Coronary artery (tissue), 2 donors: ENCODE data around the gene NR1H3.

Experiments used
- DNase-seq: peaks from one replicate; pipeline ENCODE4 v3.0.0-alpha.2; 2017; ENCODE audit warnings: low spot score
- H3K27ac ChIP-seq, 2 donors: fragments of 200-600 bp; sonication (generic); one replicate each; pipeline ENCODE4 v1.5.1; 2016 to 2019
- H3K4me3 ChIP-seq: fragments of 200-600 bp; sonication (generic); 2 replicates; pipeline ENCODE4 v1.5.1; 2016; ENCODE audit warnings: mild to moderate bottlenecking, moderate library complexity
- TF ChIP-seq, protein P1 (sequence below): fragments of 200-600 bp; sonication (generic); IDR thresholded peaks from one replicate; pipeline ENCODE4 v1.5.1; 2019; ENCODE audit warnings: antibody characterized with exemption

Gene NR1H3

DNA sequence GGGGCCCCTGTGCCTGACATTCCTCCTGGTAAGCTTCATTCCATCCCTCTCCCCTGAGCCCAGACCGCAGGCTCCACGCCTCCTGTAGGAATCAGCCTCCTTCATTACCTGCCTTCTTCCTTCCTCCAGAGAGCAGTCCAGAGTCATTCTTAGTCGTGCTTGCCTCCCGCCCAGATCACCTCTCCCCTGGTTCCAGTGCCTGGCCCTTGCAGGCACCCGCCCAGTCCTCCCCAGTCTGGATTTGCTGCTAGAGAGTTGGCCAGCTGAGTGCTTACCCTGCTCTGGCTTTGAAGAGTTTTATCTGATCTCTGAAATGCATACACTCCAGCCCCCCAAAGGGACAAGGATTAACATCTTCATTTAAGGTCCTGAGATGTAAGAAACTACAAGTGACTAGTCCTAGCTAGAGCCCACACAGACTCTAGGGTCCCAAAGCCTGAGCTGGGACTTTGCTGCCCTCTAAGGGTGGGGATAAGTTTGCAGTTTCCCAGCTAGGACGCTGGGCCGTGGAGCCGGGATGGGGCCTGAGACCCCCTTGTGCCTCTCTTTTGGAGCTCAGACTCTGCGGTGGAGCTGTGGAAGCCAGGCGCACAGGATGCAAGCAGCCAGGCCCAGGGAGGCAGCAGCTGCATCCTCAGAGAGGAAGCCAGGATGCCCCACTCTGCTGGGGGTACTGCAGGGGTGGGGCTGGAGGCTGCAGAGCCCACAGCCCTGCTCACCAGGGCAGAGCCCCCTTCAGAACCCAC, 1.6 kb downstream of the NR1H3 start:
- Histone ChIP-seq H3K27ac (peak overlapping the region in 1 of 2 donors; percentile 1), H3K4me3 (no peak overlapping the region)
- no peak for DNase-seq
- TF ChIP-seq, protein P1, sequence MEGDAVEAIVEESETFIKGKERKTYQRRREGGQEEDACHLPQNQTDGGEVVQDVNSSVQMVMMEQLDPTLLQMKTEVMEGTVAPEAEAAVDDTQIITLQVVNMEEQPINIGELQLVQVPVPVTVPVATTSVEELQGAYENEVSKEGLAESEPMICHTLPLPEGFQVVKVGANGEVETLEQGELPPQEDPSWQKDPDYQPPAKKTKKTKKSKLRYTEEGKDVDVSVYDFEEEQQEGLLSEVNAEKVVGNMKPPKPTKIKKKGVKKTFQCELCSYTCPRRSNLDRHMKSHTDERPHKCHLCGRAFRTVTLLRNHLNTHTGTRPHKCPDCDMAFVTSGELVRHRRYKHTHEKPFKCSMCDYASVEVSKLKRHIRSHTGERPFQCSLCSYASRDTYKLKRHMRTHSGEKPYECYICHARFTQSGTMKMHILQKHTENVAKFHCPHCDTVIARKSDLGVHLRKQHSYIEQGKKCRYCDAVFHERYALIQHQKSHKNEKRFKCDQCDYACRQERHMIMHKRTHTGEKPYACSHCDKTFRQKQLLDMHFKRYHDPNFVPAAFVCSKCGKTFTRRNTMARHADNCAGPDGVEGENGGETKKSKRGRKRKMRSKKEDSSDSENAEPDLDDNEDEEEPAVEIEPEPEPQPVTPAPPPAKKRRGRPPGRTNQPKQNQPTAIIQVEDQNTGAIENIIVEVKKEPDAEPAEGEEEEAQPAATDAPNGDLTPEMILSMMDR = peak; percentile 22

DNA sequence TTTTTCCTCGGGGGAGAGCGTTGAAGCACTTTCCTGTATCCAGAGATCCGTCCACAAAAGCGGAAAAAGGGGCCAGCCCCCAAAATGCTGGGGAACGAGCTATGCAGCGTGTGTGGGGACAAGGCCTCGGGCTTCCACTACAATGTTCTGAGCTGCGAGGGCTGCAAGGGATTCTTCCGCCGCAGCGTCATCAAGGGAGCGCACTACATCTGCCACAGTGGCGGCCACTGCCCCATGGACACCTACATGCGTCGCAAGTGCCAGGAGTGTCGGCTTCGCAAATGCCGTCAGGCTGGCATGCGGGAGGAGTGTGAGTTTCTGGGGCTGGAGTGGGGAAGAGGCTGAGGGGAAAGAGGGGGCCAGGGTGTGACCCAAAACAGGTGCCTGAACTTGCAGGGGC, 2.6 kb downstream of the NR1H3 start:
- TF ChIP-seq, protein P1 = no peak
- no peak for DNase-seq
- H3K27ac ChIP-seq = no peak overlapping the region
- H3K4me3 ChIP-seq = no peak overlapping the region

DNA sequence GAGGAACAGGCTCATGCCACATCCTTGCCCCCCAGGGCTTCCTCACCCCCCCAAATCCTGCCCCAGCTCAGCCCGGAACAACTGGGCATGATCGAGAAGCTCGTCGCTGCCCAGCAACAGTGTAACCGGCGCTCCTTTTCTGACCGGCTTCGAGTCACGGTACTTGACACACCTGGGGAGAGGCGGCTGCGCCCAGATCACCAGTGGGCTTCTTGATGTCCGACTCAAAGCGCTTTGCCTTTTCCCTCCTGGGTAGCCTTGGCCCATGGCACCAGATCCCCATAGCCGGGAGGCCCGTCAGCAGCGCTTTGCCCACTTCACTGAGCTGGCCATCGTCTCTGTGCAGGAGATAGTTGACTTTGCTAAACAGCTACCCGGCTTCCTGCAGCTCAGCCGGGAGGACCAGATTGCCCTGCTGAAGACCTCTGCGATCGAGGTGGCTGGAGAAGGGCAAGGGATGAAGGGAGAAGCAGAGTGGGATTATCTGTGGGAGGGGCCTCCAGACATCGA, 3.5 kb downstream of the NR1H3 start:
- TF ChIP-seq, protein P1 = no peak
- no peak for DNase-seq

DNA sequence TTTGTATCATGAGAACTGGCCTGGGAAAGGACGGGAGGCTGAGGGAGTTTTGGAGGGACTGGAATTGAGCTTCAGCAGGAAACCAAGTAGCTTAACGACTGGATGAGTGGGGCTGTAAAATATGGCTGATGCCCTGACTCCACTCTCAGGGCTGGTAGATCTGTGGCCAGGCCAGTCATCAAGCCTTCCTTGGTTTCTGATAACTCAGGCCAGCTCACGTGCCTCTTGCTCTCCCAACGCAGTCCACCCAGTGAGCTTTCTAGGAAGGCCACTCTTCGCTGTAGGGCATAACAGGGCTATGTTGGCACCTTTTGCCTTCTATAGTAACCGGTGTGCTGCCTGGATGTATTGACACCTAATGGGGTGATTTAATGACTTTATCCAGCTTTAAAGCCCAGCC, 6.3 kb downstream of the NR1H3 start:
- no peak overlapping the region for H3K27ac ChIP-seq
- no peak overlapping the region for H3K4me3 ChIP-seq
- no peak for DNase-seq
- TF ChIP-seq, protein P1 = no peak

More for the DNA sequence above, 3.5 kb downstream of the NR1H3 start:
- Histone ChIP-seq H3K27ac (no peak overlapping the region), H3K4me3 (no peak overlapping the region)

DNA sequence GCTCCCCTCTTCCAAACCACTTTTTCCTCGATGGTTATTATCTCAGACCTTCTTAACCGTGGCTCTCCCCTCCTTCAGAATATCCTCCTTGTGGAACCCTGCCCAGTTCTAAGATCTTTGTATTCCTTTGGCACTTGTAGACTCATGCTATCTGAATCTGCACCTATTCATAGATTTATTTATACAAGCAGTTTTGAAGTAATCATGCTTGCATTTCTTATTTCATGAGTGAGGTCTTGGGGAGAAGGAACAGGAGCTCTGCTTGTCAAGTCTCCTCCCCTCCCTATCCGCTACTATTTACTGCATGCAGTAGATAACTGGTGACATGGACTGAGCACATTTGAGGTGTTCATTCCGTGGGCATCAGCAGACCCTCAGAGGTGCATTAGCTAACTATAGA, 6.7 kb downstream of the NR1H3 start:
- Histone ChIP-seq H3K4me3 (no peak overlapping the region), H3K27ac (no peak overlapping the region)
- TF ChIP-seq, protein P1 = no peak
- no peak for DNase-seq

DNA sequence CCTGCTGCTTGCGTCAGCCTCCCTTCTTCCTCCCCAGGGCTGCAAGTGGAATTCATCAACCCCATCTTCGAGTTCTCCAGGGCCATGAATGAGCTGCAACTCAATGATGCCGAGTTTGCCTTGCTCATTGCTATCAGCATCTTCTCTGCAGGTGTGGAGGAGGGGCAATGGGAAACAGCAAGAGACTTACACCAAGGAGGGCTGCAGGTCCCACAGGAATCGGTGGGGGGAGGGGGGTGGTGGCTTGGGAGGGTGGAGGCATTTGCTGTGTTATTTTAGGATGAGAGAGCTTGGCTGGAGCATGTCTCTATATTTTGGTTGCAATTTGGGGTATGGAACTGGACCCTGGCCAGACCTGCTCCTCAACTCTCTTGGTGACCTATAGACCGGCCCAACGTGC, 10.1 kb downstream of the NR1H3 start:
- Histone ChIP-seq H3K27ac (peak overlapping the region in 1 of 2 donors; percentile 98), H3K4me3 (no peak overlapping the region)
- TF ChIP-seq, protein P1 = no peak
- DNase-seq = no peak

DNA sequence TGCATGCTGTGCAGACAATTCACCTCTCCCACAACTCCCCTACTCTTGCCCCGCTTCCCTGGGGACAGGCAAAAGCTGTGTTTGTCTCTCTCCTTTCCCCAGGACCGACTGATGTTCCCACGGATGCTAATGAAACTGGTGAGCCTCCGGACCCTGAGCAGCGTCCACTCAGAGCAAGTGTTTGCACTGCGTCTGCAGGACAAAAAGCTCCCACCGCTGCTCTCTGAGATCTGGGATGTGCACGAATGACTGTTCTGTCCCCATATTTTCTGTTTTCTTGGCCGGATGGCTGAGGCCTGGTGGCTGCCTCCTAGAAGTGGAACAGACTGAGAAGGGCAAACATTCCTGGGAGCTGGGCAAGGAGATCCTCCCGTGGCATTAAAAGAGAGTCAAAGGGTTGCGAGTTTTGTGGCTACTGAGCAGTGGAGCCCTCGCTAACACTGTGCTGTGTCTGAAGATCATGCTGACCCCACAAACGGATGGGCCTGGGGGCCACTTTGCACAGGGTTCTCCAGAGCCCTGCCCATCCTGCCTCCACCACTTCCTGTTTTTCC, 10.7 kb downstream of the NR1H3 start:
- H3K4me3 ChIP-seq = peak overlapping the region; percentile 91
- TF ChIP-seq, protein P1 = no peak
- no peak for DNase-seq

More for the DNA sequence above, 10.7 kb downstream of the NR1H3 start:
- H3K27ac ChIP-seq = peak overlapping the region; percentile 86 to 98
